ENCODE measurements around the gene CDKN1C. TPM values are rescaled to one million over a fixed set of nuclear protein-coding genes. Genes with fewer than 3 reads are reported as not detected.

Gene CDKN1C
- total and polyA plus RNA-seq, 12 donors: 16.9 to 55.3 (median 26.6) TPM

GRCh38 chr11:2922655-2923054 lies 37.1 kb upstream of the CDKN1C start:
- WGBS, 2 donors: 74 to 80% methylated on average over 3 of the region's 3 CpGs
- ATAC-seq: no peak
- DNase-seq: no peak
- Histone ChIP-seq H3K4me1 (peaks cover 0 to 18% (median 0%) of the 10 kb centered on the region in 9 donors), H3K9me3 (no peaks in the 10 kb centered on the region), H3K27ac (no peak overlapping the region), H3K36me3 (no peaks in the 10 kb centered on the region), H3K4me3 (no peak overlapping the region), H3K27me3 (peaks cover 0 to 14% (median 7%) of the 10 kb centered on the region in 7 donors)
- no peak for TF ChIP-seq CTCF (IDR thresholded peaks at IDR 0.05)
- intact Hi-C loops (cut with DNase I): no loop called here

GRCh38 chr11:2921742-2922493 lies 36.3 kb upstream of the CDKN1C start:
- no peak for ATAC-seq
- no peak for TF ChIP-seq CTCF (IDR thresholded peaks at IDR 0.05)

GRCh38 chr11:2921261-2921660 lies 35.7 kb upstream of the CDKN1C start:
- no peak overlapping the region for H3K4me3 ChIP-seq
- peaks cover 0 to under 1% (median 0%) of the 10 kb centered on the region in 7 donors for H3K27me3 ChIP-seq
- no peaks in the 10 kb centered on the region for H3K36me3 ChIP-seq
- no peak for TF ChIP-seq CTCF (IDR thresholded peaks at IDR 0.05)
- ATAC-seq (no peak), DNase-seq (no peak)
- no peaks in the 10 kb centered on the region for H3K9me3 ChIP-seq
- no peak overlapping the region for H3K27ac ChIP-seq
- 89 to 91% methylated on average over 12 to 13 of the region's 16 CpGs for WGBS, 2 donors
- intact Hi-C loops (cut with DNase I): no loop called here
- H3K4me1 ChIP-seq: peaks cover 0 to 18% (median 0%) of the 10 kb centered on the region in 9 donors

More at GRCh38 chr11:2921742-2922493, 36.3 kb upstream of the CDKN1C start:
- H3K4me1 ChIP-seq: peaks cover 0 to 18% (median 0%) of the 10 kb centered on the region in 9 donors
- no peak overlapping the region for H3K4me3 ChIP-seq
- WGBS, 2 donors: 84 to 90% methylated on average over 26 of the region's 29 CpGs
- no peaks in the 10 kb centered on the region for H3K36me3 ChIP-seq
- peaks cover 0 to 7% (median 0%) of the 10 kb centered on the region in 7 donors for H3K27me3 ChIP-seq
- intact Hi-C loops (cut with DNase I): no loop called here
- H3K27ac ChIP-seq: no peak overlapping the region
- H3K9me3 ChIP-seq: no peaks in the 10 kb centered on the region
- DNase-seq: peak in 1 of 2 donors; percentile 14

- Histone ChIP-seq H3K4me3 (no peak overlapping the region), H3K27me3 (no peaks in the 10 kb centered on the region), H3K36me3 (no peaks in the 10 kb centered on the region), H3K9me3 (no peaks in the 10 kb centered on the region), H3K4me1 (peaks cover 0 to 18% (median 4%) of the 10 kb centered on the region in 9 donors), H3K27ac (peak overlapping the region in 5 of 10 donors; percentile 30 to 60 (median 34))
- intact Hi-C loops (cut with DNase I): no loop called here
- TF ChIP-seq CTCF (IDR thresholded peaks at IDR 0.05): no peak
- DNase-seq (no peak), ATAC-seq (peak in 2 of 8 donors; percentile 6 to 25)
- WGBS, 2 donors: 82 to 84% methylated on average over 12 of the region's 12 CpGs
Observed at GRCh38 chr11:2920343-2920742, 34.8 kb upstream of the CDKN1C start.

Measured in heart right ventricle (tissue), 16 donors.